HG02870 (cell line): ENCODE measurements around the gene RPS5.

Experiments
- ATAC-seq: cut with Tn5 transposase; IDR thresholded peaks from one replicate; pipeline ENCODE4 v1.9.1; 2021; ENCODE audit warnings: mild to moderate bottlenecking, moderate library complexity; ENCODE audit not compliant: unreplicated experiment

Gene RPS5

GRCh38 chr19:58386576-58387337 lies at the start of gene RPS5:
Gene RPS5, plus strand, starts transcription at chr19:58387269. Its CDS starts 869 bp downstream, at chr19:58388138.
- peak; percentile 89 for ATAC-seq

GRCh38 chr19:58338336-58338735 lies 48.7 kb upstream of the RPS5 start:
- no peak for ATAC-seq

- no peak for ATAC-seq
These were observed 48.1 kb upstream of the RPS5 start for GRCh38 chr19:58338825-58339558.

GRCh38 chr19:58345558-58345957 lies 41.5 kb upstream of the RPS5 start:
- ATAC-seq: no peak

GRCh38 chr19:58346961-58347929 lies 39.8 kb upstream of the RPS5 start:
- peak; percentile 82 for ATAC-seq

- peak; percentile 9 for ATAC-seq
These were observed 39.0 kb upstream of the RPS5 start for GRCh38 chr19:58348080-58348479.

GRCh38 chr19:58349590-58349989 lies 37.5 kb upstream of the RPS5 start:
- no peak for ATAC-seq

- no peak for ATAC-seq
These were observed 36.8 kb upstream of the RPS5 start for GRCh38 chr19:58350001-58350861.

GRCh38 chr19:58350871-58351557 lies 36.1 kb upstream of the RPS5 start:
- ATAC-seq: no peak

- no peak for ATAC-seq
These were observed 35.6 kb upstream of the RPS5 start for GRCh38 chr19:58351558-58351878.

- ATAC-seq: no peak
These were observed 34.9 kb upstream of the RPS5 start for GRCh38 chr19:58351990-58352755.

GRCh38 chr19:58352760-58353671 lies 34.1 kb upstream of the RPS5 start, which contains the start of gene A1BG:
Gene A1BG, minus strand, starts transcription at chr19:58353492. Its CDS starts 55 bp downstream, at chr19:58353437.
- ATAC-seq: no peak

- no peak for ATAC-seq
These were observed 33.2 kb upstream of the RPS5 start for GRCh38 chr19:58353717-58354477.

- ATAC-seq: no peak
These were observed 32.5 kb upstream of the RPS5 start for GRCh38 chr19:58354478-58355030.

GRCh38 chr19:58355215-58355796 lies 31.8 kb upstream of the RPS5 start:
- no peak for ATAC-seq
